ENCODE measurements around the gene MIB2. TPM values are rescaled to one million over a fixed set of nuclear protein-coding genes. Genes with fewer than 3 reads are reported as not detected.

Gene MIB2
- 32.9 and 55.5 TPM in 2 replicates for total RNA-seq

GRCh38 chr1:1615256-1616044, at the start of gene MIB2:
Gene MIB2, plus strand, starts transcription at chr1:1615500. Its CDS starts 7,953 bp downstream, at chr1:1623453.

GRCh38 chr1:1574721-1575537, 40.4 kb upstream of the MIB2 start, which contains the start of gene SSU72:
Gene SSU72, minus strand, starts transcription at chr1:1574863. Its CDS starts 306 bp downstream, at chr1:1574557.

DNA sequence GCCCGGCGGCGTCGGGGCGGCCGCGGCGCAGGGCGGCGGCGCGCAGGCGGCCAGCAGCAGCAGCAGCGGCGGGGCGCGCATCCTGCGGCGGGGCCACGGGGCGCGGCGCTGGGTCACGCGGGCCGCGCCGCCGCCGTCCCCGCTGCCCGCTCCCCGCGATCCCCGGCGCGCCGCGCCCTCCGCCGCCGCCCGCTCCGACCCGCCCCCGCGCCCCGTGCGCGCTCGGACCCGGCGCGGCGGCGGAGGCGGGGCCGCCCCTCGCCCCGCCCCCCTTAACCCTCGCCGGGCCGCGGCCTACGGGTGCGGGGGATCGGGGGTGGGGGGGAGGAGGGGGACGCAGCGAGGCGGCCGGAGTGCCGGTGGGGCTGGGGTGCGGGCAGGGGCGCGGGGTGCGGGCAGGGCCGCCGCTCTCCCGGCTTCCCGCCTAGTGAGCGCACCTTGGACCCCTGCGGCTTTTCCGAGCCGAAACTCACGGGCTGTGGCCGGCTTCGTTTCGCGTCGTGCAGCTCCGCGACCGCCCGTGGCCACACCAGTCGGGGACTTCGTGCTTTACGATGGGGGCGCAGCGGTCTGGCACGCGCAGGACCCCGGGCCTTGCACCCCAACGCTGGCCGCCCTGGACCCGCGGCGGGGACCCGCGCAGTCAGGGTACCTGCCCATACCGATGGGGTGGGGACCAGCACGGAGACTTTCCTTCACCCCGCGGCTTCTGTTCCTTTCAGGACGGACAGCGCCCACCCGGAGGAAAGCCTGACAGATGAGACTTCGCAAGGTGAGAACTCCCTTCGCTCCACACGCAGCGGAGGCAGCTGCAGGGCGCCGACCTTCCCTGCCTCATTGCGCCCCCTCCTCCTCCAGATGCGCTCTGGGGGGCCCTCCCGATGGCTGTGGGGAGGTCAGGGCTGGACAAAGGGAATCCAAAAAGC, 15.1 kb upstream of the MIB2 start, which contains the start of gene FNDC10:
TSS of gene FNDC10 (minus strand) at position 201 of the 926 bp plus-strand sequence. CDS start at position 81, 120 bp downstream.

GRCh38 chr1:1631782-1632420, 16.6 kb downstream of the MIB2 start, which contains the start of gene MMP23B:
Gene MMP23B, plus strand, starts transcription at chr1:1632173. Its CDS starts 46 bp downstream, at chr1:1632219.

GRCh38 chr1:1658583-1659549, 43.6 kb downstream of the MIB2 start, which contains the start of gene CDK11B:
Gene CDK11B, minus strand, starts transcription at chr1:1659004. Its CDS starts 1,519 bp downstream, at chr1:1657485.

Other genes with a start within 250 kb of the MIB2 start
- 104 and 123 TPM in 2 replicates for gene AURKAIP1, start 240.3 kb upstream of the MIB2 start, total RNA-seq
- 135 and 138 TPM in 2 replicates for gene CCNL2, start 216.2 kb upstream of the MIB2 start, total RNA-seq
- gene MRPL20, start 208.2 kb upstream of the MIB2 start, total RNA-seq, result 88.0 and 89.5 TPM in 2 replicates
- gene ANKRD65, start 194.2 kb upstream of the MIB2 start, total RNA-seq, result under 0.01 TPM in 1 of 2 replicates, not detected in the other
- 5.0 and 5.2 TPM in 2 replicates for gene VWA1, start 179.8 kb upstream of the MIB2 start, total RNA-seq
- gene ATAD3C, start 165.8 kb upstream of the MIB2 start, total RNA-seq, result not detected in 2 replicates
- 10.1 and 28.8 TPM in 2 replicates for gene ATAD3B, start 143.7 kb upstream of the MIB2 start, total RNA-seq
- gene ATAD3A, start 103.3 kb upstream of the MIB2 start, total RNA-seq, result 41.8 and 49.4 TPM in 2 replicates
- 1.7 and 4.2 TPM in 2 replicates for gene TMEM240, start 74.9 kb upstream of the MIB2 start, total RNA-seq
- 76.4 and 79.6 TPM in 2 replicates for gene SSU72, start 40.6 kb upstream of the MIB2 start, total RNA-seq
- gene FNDC10, start 15.4 kb upstream of the MIB2 start, total RNA-seq, result 2.5 and 2.6 TPM in 2 replicates
- gene MMP23B, start 16.7 kb downstream of the MIB2 start, total RNA-seq, result 0.29 and 0.33 TPM in 2 replicates
- 7.5 and 7.7 TPM in 2 replicates for gene CDK11B, start 43.5 kb downstream of the MIB2 start, total RNA-seq
- gene SLC35E2B, start 77.3 kb downstream of the MIB2 start, total RNA-seq, result 40.0 and 50.6 TPM in 2 replicates
- gene CDK11A, start 108.9 kb downstream of the MIB2 start, total RNA-seq, result 11.3 and 16.7 TPM in 2 replicates
- 57.7 and 67.6 TPM in 2 replicates for gene NADK, start 163.0 kb downstream of the MIB2 start, total RNA-seq